SK-N-DZ (cell line): ENCODE results near the gene ADIRF.
"Not testable (repeated sequence)": the region's sequence is repeated elsewhere in the genome, so short reads cannot be mapped to it uniquely, and the experiment has no call there.

ENCODE experiments used
- DNase-seq: peaks from one replicate; pipeline ENCODE4 v3.0.0-alpha.2; 2015; ENCODE audit warnings: low spot score
- small RNA-seq, 2 experiments: library from RNA; depleted of rRNA; stranded (forward); fragments of <200 nt; gene quantifications; one replicate each; pipeline ENCODE3, GENCODE V24; 2014

The ADIRF gene

DNA sequence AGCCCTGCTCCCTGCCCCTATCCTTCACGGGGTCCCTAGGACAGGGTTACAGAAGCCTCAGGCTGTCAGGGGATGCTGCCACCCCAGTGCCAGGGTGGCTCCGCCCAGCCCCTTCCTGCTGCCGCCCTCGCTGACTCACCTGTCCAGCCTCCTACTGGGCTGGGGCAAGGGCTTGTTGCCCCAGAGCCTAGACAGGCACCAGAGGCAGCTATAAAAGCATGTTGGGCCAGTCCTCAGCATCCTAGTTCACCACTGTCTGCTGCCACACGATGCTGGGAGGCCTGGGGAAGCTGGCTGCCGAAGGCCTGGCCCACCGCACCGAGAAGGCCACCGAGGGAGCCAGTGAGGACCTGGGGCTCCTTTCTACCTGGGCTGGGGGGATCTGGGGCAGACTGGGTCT is 51.8 kb downstream of the ADIRF start, which contains the start of gene FAM25A:
Gene FAM25A, plus strand, starts transcription at position 239 of the 400 bp plus-strand sequence. Its CDS starts 31 bp downstream, at position 270.
- DNase-seq, result not testable (repeated sequence)

Small RNAs within 50 kb of the gene (small RNA-seq; reads per million reads assigned to genes)
- 0 reads per million in 2 experiments for gene BMS1P3
- gene FAM25A, result 0 reads per million in 2 experiments
